A673 (cell line): ENCODE measurements around the gene GGN. TPM values are rescaled to one million over a fixed set of nuclear protein-coding genes. Genes with fewer than 3 reads are reported as not detected.

Experiments used
- BruUV-seq: library from RNA; stranded (reverse); fragments of 400-500 nt; replicated peaks from 2 replicates; lab custom pipeline; 2021; lab: Mats Ljungman, UMichigan
- CTCF ChIA-PET: fragments of 300-600 bp; sonication (Branson Sonifier 250); formaldehyde crosslinking; loops from one replicate; lab custom pipeline; 2022; ENCODE audit warnings: antibody characterized with exemption; lab: Charles Lee
- POLR2A ChIA-PET: fragments of 300-600 bp; sonication (Branson Sonifier 250); formaldehyde crosslinking; loops from one replicate; lab custom pipeline; 2022; ENCODE audit warnings: antibody characterized with exemption; ENCODE audit not compliant: low non-redundant PET; lab: Charles Lee
- DNase-seq: peaks from one replicate; pipeline ENCODE4 v3.0.0-alpha.2; 2015; ENCODE audit warnings: low spot score
- H3K27ac ChIP-seq: fragments of 200-600 bp; sonication (generic); 2 replicates; pipeline ENCODE4 v1.5.1; 2016; ENCODE audit warnings: mixed run types, low read depth, mild to moderate bottlenecking, mixed read lengths, antibody characterized with exemption, low read length; ENCODE audit not compliant: poor library complexity, severe bottlenecking
- H3K27me3 ChIP-seq: fragments of 200-600 bp; sonication (generic); replicated peaks from 2 replicates; pipeline ENCODE4 v1.6.1; 2017; ENCODE audit warnings: mixed run types, low read depth, mild to moderate bottlenecking, mixed read lengths, antibody characterized with exemption, low read length; ENCODE audit not compliant: insufficient read depth, poor library complexity
- H3K36me3 ChIP-seq: fragments of 200-600 bp; sonication (generic); 2 replicates; pipeline ENCODE4 v1.6.1; 2016; ENCODE audit warnings: mixed run types, mild to moderate bottlenecking, mixed read lengths, antibody characterized with exemption, low read length; ENCODE audit not compliant: insufficient read depth, poor library complexity, severe bottlenecking
- H3K4me1 ChIP-seq: fragments of 200-600 bp; sonication (generic); 2 replicates; pipeline ENCODE4 v1.6.1; 2017; ENCODE audit warnings: mixed run types, mild to moderate bottlenecking, mixed read lengths, antibody characterized with exemption, low read length; ENCODE audit not compliant: insufficient read depth, poor library complexity, severe bottlenecking
- H3K4me3 ChIP-seq: fragments of 200-600 bp; sonication (generic); 2 replicates; pipeline ENCODE4 v1.5.1; 2016; ENCODE audit warnings: low read depth, mixed run types, mild to moderate bottlenecking, mixed read lengths, low read length; ENCODE audit not compliant: poor library complexity, severe bottlenecking
- H3K9me3 ChIP-seq: fragments of 200-600 bp; sonication (generic); 2 replicates; pipeline ENCODE4 v1.6.1; 2016; ENCODE audit warnings: mixed run types, low read depth, mild to moderate bottlenecking, mixed read lengths, antibody characterized with exemption, low read length; ENCODE audit not compliant: poor library complexity, severe bottlenecking
- CTCF ChIP-seq: fragments of 300-800, 200-600 bp; sonication (generic); conservative IDR thresholded peaks from 2 replicates; pipeline ENCODE4 v1.5.1; 2017; ENCODE audit warnings: low read depth, mild to moderate bottlenecking, antibody characterized with exemption, low read length, moderate library complexity, mixed read lengths
- EZH2 ChIP-seq: fragments of 200-600 bp; sonication (generic); IDR thresholded peaks from 2 replicates; pipeline ENCODE4 v1.6.1; 2017; ENCODE audit warnings: borderline replicate concordance, low read depth, mild to moderate bottlenecking, mixed read lengths, antibody characterized with exemption, low read length; ENCODE audit not compliant: poor library complexity, severe bottlenecking
- intact Hi-C: fragments of 100-400 bp; cut with micrococcal nuclease; formaldehyde crosslinking; loops from one replicate; pipeline ENCODE4 v1.10.0; 2022; ENCODE audit not compliant: unreplicated experiment
- total RNA-seq: library from RNA; stranded (reverse); gene quantifications from 2 replicates; pipeline ENCODE4 v1.2.3, GENCODE V29; 2021

GGN gene
- total RNA-seq, 1 experiment from 2014 or later, result 1.3 TPM

- BruUV-seq, result no TSS peak
- H3K9me3 ChIP-seq, result no peaks in the 10 kb centered on the region
- intact Hi-C loops, result loop anchor here (2.0 to 10.0 kb wide), 3 partner anchors 168 to 528 kb away; partner anchors contain the start of genes MRPS12 and SARS2
- peak; percentile 98 for DNase-seq
- H3K27me3 ChIP-seq, result no peaks in the 10 kb centered on the region
- H3K4me3 ChIP-seq, result peak within 1 kb of the TSS; percentile 87
- H3K36me3 ChIP-seq, result no peaks in the 10 kb centered on the region
- TF ChIP-seq EZH2, result no peak
- TF ChIP-seq CTCF, result peak; percentile 93
- H3K4me1 ChIP-seq, result no peaks in the 10 kb centered on the region
- ChIA-PET CTCF (interaction anchor here (0.5 to 1.6 kb wide), 19 partner anchors 8 to 1529 kb away, joined by 3 to 14 read pairs (median 4); partner anchors contain the start of genes ACTN4, ECH1, GGN and NFKBIB), POLR2A (no interaction called here)
- H3K27ac ChIP-seq, result peak within 1 kb of the TSS; percentile 70
These were observed 15.3 kb upstream of the GGN start, which contains the start of gene FAM98C for GRCh38 chr19:38402967-38403674. Gene FAM98C, plus strand, starts transcription at chr19:38403093. Its CDS starts 61 bp downstream, at chr19:38403154.

GRCh38 chr19:38402623-38402966 is 14.8 kb upstream of the GGN start:
- Histone ChIP-seq H3K9me3 (no peaks in the 10 kb centered on the region), H3K4me3 (peak overlapping the region; percentile 87), H3K4me1 (no peaks in the 10 kb centered on the region), H3K36me3 (no peaks in the 10 kb centered on the region), H3K27ac (no peak overlapping the region), H3K27me3 (no peaks in the 10 kb centered on the region)
- ChIA-PET POLR2A (no interaction called here), CTCF (interaction anchor here (0.5 to 1.6 kb wide), 19 partner anchors 9 to 1529 kb away, joined by 3 to 14 read pairs (median 4); partner anchors contain the start of genes ACTN4, ECH1, GGN and NFKBIB)
- intact Hi-C loops, result loop anchor here (2.0 to 10.0 kb wide), 3 partner anchors 168 to 528 kb away; partner anchors contain the start of genes MRPS12 and SARS2
- no peak for TF ChIP-seq EZH2
- DNase-seq, result no peak
- no TSS peak for BruUV-seq

GRCh38 chr19:38401148-38401547 is 13.3 kb upstream of the GGN start:
- Histone ChIP-seq H3K27ac (no peak overlapping the region), H3K4me1 (no peaks in the 10 kb centered on the region), H3K9me3 (no peaks in the 10 kb centered on the region), H3K27me3 (no peaks in the 10 kb centered on the region), H3K36me3 (no peaks in the 10 kb centered on the region), H3K4me3 (no peak overlapping the region)
- TF ChIP-seq CTCF (no peak), EZH2 (no peak)
- POLR2A ChIA-PET, result interaction anchor here (0.7 kb wide), 1 partner anchor 13 kb away, joined by 20 read pairs; no protein-coding TSS in a partner anchor
- intact Hi-C loops, result loop anchor here (10.0 kb wide), 1 partner anchor 166 kb away; no protein-coding TSS in a partner anchor
- no TSS peak for BruUV-seq
- no peak for DNase-seq
- CTCF ChIA-PET, result no interaction called here
